Hypothalamus (tissue), 51 donors: ENCODE data around the gene MRPL50.

Experiments used
- DNase-seq, 51 donors: peaks; one replicate each; lab custom pipeline; 2025; lab: John Stamatoyannopoulos, UW

MRPL50 gene

DNA sequence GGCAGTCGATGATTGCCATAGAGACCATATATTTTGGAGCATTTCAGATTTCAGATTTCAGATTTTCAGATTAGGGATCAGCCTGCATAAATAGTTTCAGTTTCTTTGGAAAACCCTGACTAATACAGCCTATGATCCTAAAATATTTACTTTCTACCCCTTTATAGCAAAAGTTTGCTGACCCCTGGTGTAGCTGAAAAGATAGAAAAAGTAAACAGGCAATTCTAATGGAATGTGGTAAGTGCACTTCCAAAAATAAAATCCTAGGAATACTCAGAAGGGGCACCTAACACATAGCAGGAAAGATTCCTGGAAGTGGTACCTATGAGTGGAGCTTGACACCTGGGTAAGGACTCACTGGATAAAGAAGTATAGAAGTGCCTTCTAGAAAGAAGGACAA is 48.1 kb downstream of the MRPL50 start:
- DNase-seq = no peak

DNA sequence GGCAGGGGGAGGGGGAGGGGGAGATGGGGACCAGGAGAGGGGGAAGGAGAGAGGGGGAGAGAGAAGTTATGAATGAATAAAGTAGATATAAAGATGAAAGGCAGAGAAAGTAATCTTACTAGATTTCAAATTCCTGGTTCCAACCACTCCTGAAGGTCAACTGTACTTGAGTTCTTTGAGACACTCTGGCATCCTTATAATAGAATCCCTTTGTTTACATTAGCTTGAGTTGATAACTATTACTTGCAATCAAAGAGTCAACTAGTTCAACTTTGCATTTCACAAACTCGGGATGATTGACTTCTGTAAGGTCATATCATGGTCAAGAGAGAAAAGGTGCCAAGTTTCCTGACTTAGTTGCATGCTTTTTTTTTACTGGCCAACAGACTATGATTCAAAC is 55.8 kb downstream of the MRPL50 start:
- no peak for DNase-seq

DNA sequence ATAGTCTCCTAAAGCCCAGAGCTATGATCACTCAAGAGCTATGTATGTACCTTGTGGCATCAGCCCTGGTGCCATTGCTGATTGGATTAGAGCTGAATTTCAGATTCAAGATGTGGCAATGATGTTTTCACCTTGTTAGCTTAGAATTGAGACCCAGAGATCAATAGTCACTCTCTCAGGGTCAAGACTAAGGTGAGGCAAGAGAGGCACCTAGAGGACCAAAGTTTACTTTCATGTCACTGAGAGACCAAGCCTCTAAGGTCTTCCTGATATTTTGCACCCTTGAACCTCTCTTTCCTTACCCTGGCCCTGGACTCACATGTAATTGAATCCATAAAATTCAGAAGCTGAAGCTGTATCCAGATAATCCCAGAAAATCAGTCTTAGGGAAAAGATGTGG is 56.5 kb downstream of the MRPL50 start:
- no peak for DNase-seq
